Lower leg skin (tissue), 4 donors: ENCODE results near the gene CASR. TPM values are rescaled to one million over a fixed set of nuclear protein-coding genes. Genes with fewer than 3 reads are reported as not detected.

Experiments
- DNase-seq, 2 donors: peaks; one replicate each; pipeline ENCODE4 v3.0.0-alpha.2; 2019; ENCODE audit warnings: low spot score in 2 of 2
- H3K4me3 ChIP-seq: fragments of 200-600 bp; sonication (generic); 2 replicates; pipeline ENCODE4 v1.5.1; 2017; ENCODE audit warnings: mild to moderate bottlenecking, low read depth; ENCODE audit not compliant: poor library complexity, severe bottlenecking
- CTCF ChIP-seq, 3 donors: fragments of 450-650 bp; IDR thresholded peaks; one replicate each; pipeline ENCODE4 v1.5.1; 2016; ENCODE audit warnings: antibody characterized with exemption in 3 of 3, mild to moderate bottlenecking in 3 of 3, moderate library complexity in 2 of 3
- POLR2A ChIP-seq, 2 donors: fragments of 450-650 bp; IDR thresholded peaks; one replicate each; pipeline ENCODE4 v1.6.1; 2016 to 2017; ENCODE audit warnings: antibody characterized with exemption in 2 of 2, mild to moderate bottlenecking in 1 of 2, moderate library complexity in 1 of 2
- WGBS, 2 donors: methylation state at CpG; one replicate each; pipeline ENCODE4 v1.1.5; 2018; 5-methylcytosine and 5-hydroxymethylcytosine counted together
- intact Hi-C: fragments of 100-400 bp; cut with DNase I; formaldehyde crosslinking; loops from one replicate; pipeline ENCODE4 v1.15.0; 2023; ENCODE audit warnings: low total_unique reads
- total RNA-seq, 4 donors: library from RNA; depleted of rRNA; stranded (reverse); fragments of >200 nt; gene quantifications; one replicate each; pipeline ENCODE4 v1.1.0, GENCODE V29; 2016

The CASR gene
- total RNA-seq, 4 donors from 2014 or later: not detected

GRCh38 chr3:122310361-122310760, 126.9 kb downstream of the CASR start:
- intact Hi-C loops: no loop called here
- 34 to 56% methylated on average over 1 of the region's 1 CpG for WGBS, 2 donors
- H3K4me3 ChIP-seq: no peak overlapping the region
- TF ChIP-seq CTCF (IDR thresholded peaks at IDR 0.05): no peak
- TF ChIP-seq POLR2A (IDR thresholded peaks at IDR 0.05): no peak
- no peak for DNase-seq

GRCh38 chr3:122312826-122313225, 129.4 kb downstream of the CASR start:
- TF ChIP-seq CTCF (IDR thresholded peaks at IDR 0.05) (no peak), POLR2A (IDR thresholded peaks at IDR 0.05) (no peak)
- no peak for DNase-seq
- intact Hi-C loops: no loop called here
- no peak overlapping the region for H3K4me3 ChIP-seq

GRCh38 chr3:122313281-122313680, 129.8 kb downstream of the CASR start:
- intact Hi-C loops: no loop called here
- H3K4me3 ChIP-seq: no peak overlapping the region
- no peak for DNase-seq
- TF ChIP-seq POLR2A (IDR thresholded peaks at IDR 0.05): no peak
- TF ChIP-seq CTCF (IDR thresholded peaks at IDR 0.05): no peak
- WGBS, 2 donors: 36 to 37% methylated on average over 3 of the region's 3 CpGs

GRCh38 chr3:122314228-122314876, 130.9 kb downstream of the CASR start:
- 35 to 36% methylated on average over 2 of the region's 2 CpGs for WGBS, 2 donors
- intact Hi-C loops: no loop called here

GRCh38 chr3:122315619-122316018, 132.2 kb downstream of the CASR start:
- DNase-seq: no peak
- intact Hi-C loops: no loop called here
- H3K4me3 ChIP-seq: no peak overlapping the region
- TF ChIP-seq CTCF (IDR thresholded peaks at IDR 0.05) (no peak), POLR2A (IDR thresholded peaks at IDR 0.05) (no peak)
- 59 to 70% methylated on average over 4 of the region's 4 CpGs for WGBS, 2 donors

More at GRCh38 chr3:122314228-122314876, 130.9 kb downstream of the CASR start:
- DNase-seq: no peak
- TF ChIP-seq CTCF (IDR thresholded peaks at IDR 0.05): no peak
- TF ChIP-seq POLR2A (IDR thresholded peaks at IDR 0.05): no peak
- H3K4me3 ChIP-seq: no peak overlapping the region

GRCh38 chr3:122316368-122316767, 132.9 kb downstream of the CASR start:
- 84 to 92% methylated on average over 5 of the region's 5 CpGs for WGBS, 2 donors
- H3K4me3 ChIP-seq: no peak overlapping the region
- intact Hi-C loops: no loop called here
- no peak for TF ChIP-seq CTCF (IDR thresholded peaks at IDR 0.05)
- no peak for TF ChIP-seq POLR2A (IDR thresholded peaks at IDR 0.05)
- DNase-seq: no peak
